Ascending aorta (tissue), 2 donors: Measurements from ENCODE around the gene RBMX2. TPM values are rescaled to one million over a fixed set of nuclear protein-coding genes. Genes with fewer than 3 reads are reported as not detected.
"Not testable (repeated sequence)": the region's sequence is repeated elsewhere in the genome, so short reads cannot be mapped to it uniquely, and the experiment has no call there.

Source experiments
- DNase-seq, 2 donors: peaks; one replicate each; pipeline ENCODE4 v3.0.0-alpha.2; 2019; ENCODE audit warnings: low spot score in 2 of 2
- H3K27ac ChIP-seq, 2 donors: fragments of 200-600 bp; sonication (generic); one replicate each; pipeline ENCODE4 v1.5.1; 2016 to 2017; ENCODE audit warnings: mild to moderate bottlenecking in 1 of 2
- H3K27me3 ChIP-seq: fragments of 200-600 bp; sonication (generic); one replicate; pipeline ENCODE4 v1.5.1; 2017
- H3K36me3 ChIP-seq, 2 donors: fragments of 200-600 bp; sonication (generic); one replicate each; pipeline ENCODE4 v1.5.1; 2016
- H3K4me1 ChIP-seq, 2 donors: fragments of 200-600 bp; sonication (generic); one replicate each; pipeline ENCODE4 v1.5.1; 2016 to 2017; ENCODE audit warnings: mild to moderate bottlenecking in 1 of 2
- H3K4me3 ChIP-seq, 2 donors: fragments of 200-600 bp; sonication (generic); one replicate each; pipeline ENCODE4 v1.5.1; 2016 to 2017; ENCODE audit warnings: mild to moderate bottlenecking in 1 of 2
- H3K9me3 ChIP-seq, 2 donors: fragments of 200-600 bp; sonication (generic); one replicate each; pipeline ENCODE4 v1.5.1; 2016
- CTCF ChIP-seq, 3 experiments: fragments of 200-600 bp in 2 of 3; fragments of 450-650 bp in 1 of 3; sonication (generic) in 2 of 3; IDR thresholded peaks; one replicate each; pipeline ENCODE4 v1.5.1; 2016 to 2019; ENCODE audit warnings: antibody characterized with exemption in 3 of 3, mild to moderate bottlenecking in 1 of 3, moderate library complexity in 1 of 3
- intact Hi-C: fragments of 100-400 bp; cut with DNase I; formaldehyde crosslinking; loops from one replicate; pipeline ENCODE4 v1.15.1; 2023
- total RNA-seq: library from RNA; depleted of rRNA; stranded (reverse); fragments of >200 nt; gene quantifications from one replicate; pipeline ENCODE4 v1.1.0, GENCODE V29; 2016

Gene RBMX2
- 0.75 TPM for total RNA-seq

GRCh38 chrX:130401415-130402207 lies at the start of gene RBMX2:
RBMX2 (plus strand) TSS chrX:130401987; CDS start chrX:130402033, 46 bp downstream.
- H3K36me3 ChIP-seq = peaks cover 0 to 6% of the 10 kb centered on the region in 2 donors
- intact Hi-C loops = loop anchor here (5.0 kb wide), 1 partner anchor 501 kb away; the partner anchor contains the start of gene ENOX2
- H3K27ac ChIP-seq = peak within 1 kb of the TSS; percentile 82 to 87
- H3K9me3 ChIP-seq = no peaks in the 10 kb centered on the region
- TF ChIP-seq CTCF (IDR thresholded peaks at IDR 0.05) = no peak
- H3K4me3 ChIP-seq = peak within 1 kb of the TSS; percentile 55 to 74
- peak; percentile 16 to 80 for DNase-seq
- no peaks in the 10 kb centered on the region for H3K27me3 ChIP-seq
- peaks cover 0 to 2% of the 10 kb centered on the region in 2 donors for H3K4me1 ChIP-seq

GRCh38 chrX:130352050-130352449 lies 49.7 kb upstream of the RBMX2 start:
- intact Hi-C loops, H3K9me3 ChIP-seq, DNase-seq: not testable (repeated sequence)

GRCh38 chrX:130376077-130376476 lies 25.7 kb upstream of the RBMX2 start:
- Histone ChIP-seq H3K4me3 (no peak overlapping the region), H3K27ac (no peak overlapping the region), H3K4me1 (no peaks in the 10 kb centered on the region), H3K36me3 (no peaks in the 10 kb centered on the region), H3K9me3 (no peaks in the 10 kb centered on the region), H3K27me3 (no peaks in the 10 kb centered on the region)
- intact Hi-C loops = no loop called here
- no peak for DNase-seq
- no peak for TF ChIP-seq CTCF (IDR thresholded peaks at IDR 0.05)

More at GRCh38 chrX:130352050-130352449, 49.7 kb upstream of the RBMX2 start:
- not testable (repeated sequence) for H3K36me3 ChIP-seq, H3K27ac ChIP-seq, H3K4me3 ChIP-seq, H3K27me3 ChIP-seq, H3K4me1 ChIP-seq

- no peaks in the 10 kb centered on the region for H3K36me3 ChIP-seq
- H3K4me1 ChIP-seq = no peaks in the 10 kb centered on the region
- intact Hi-C loops = no loop called here
- DNase-seq = no peak
- no peak for TF ChIP-seq CTCF (IDR thresholded peaks at IDR 0.05)
- H3K4me3 ChIP-seq = no peak overlapping the region
- no peak overlapping the region for H3K27ac ChIP-seq
- H3K27me3 ChIP-seq = peaks cover 6% of the 10 kb centered on the region
- no peaks in the 10 kb centered on the region for H3K9me3 ChIP-seq
These were observed 23.6 kb upstream of the RBMX2 start for GRCh38 chrX:130378024-130378669.

- no peak for DNase-seq
- intact Hi-C loops = no loop called here
- no peaks in the 10 kb centered on the region for H3K9me3 ChIP-seq
- peaks cover 6% of the 10 kb centered on the region for H3K27me3 ChIP-seq
- TF ChIP-seq CTCF (IDR thresholded peaks at IDR 0.05) = no peak
- no peaks in the 10 kb centered on the region for H3K36me3 ChIP-seq
- H3K27ac ChIP-seq = no peak within 1 kb of the TSS
- no peak within 1 kb of the TSS for H3K4me3 ChIP-seq
- H3K4me1 ChIP-seq = no peaks in the 10 kb centered on the region
These were observed 16.3 kb upstream of the RBMX2 start, which contains the start of gene GPR119 for GRCh38 chrX:130385520-130385919. GPR119 (minus strand) TSS chrX:130385674; CDS start chrX:130385447, 227 bp downstream.

- peaks cover 6% of the 10 kb centered on the region for H3K27me3 ChIP-seq
- no peak for TF ChIP-seq CTCF (IDR thresholded peaks at IDR 0.05)
- no peaks in the 10 kb centered on the region for H3K9me3 ChIP-seq
- no peak overlapping the region for H3K4me3 ChIP-seq
- no peaks in the 10 kb centered on the region for H3K4me1 ChIP-seq
- intact Hi-C loops = no loop called here
- no peak for DNase-seq
- no peak overlapping the region for H3K27ac ChIP-seq
- no peaks in the 10 kb centered on the region for H3K36me3 ChIP-seq
These were observed 15.4 kb upstream of the RBMX2 start for GRCh38 chrX:130386408-130386808.
